CD8-positive, alpha-beta memory T cell (primary cell): ENCODE results near the gene NCCRP1. TPM values are rescaled to one million over a fixed set of nuclear protein-coding genes. Genes with fewer than 3 reads are reported as not detected.

Experiments
- CTCF ChIA-PET: fragments of 350-600 bp; sonication (Branson Sonifier 250); formaldehyde crosslinking; loops from one replicate; lab custom pipeline; 2021; ENCODE audit warnings: antibody characterized with exemption; lab: Charles Lee
- POLR2A ChIA-PET: fragments of 350-600 bp; sonication (Branson Sonifier 250); formaldehyde crosslinking; loops from one replicate; lab custom pipeline; 2021; ENCODE audit warnings: antibody characterized with exemption; lab: Charles Lee
- DNase-seq, 5 donors: peaks; one replicate each; pipeline versions ENCODE4 v3.0.0 to v3.0.0-alpha.2; 2020 to 2022; ENCODE audit warnings: mixed read lengths in 1 of 5
- H3K27ac ChIP-seq: one replicate; pipeline ENCODE4 v1.7.0; 2013; ENCODE audit warnings: low read depth, mild to moderate bottlenecking, low read length, moderate library complexity
- H3K27me3 ChIP-seq: 2 replicates; pipeline ENCODE4 v1.7.0; 2013; ENCODE audit warnings: low read length, mild to moderate bottlenecking; ENCODE audit not compliant: insufficient read depth, poor library complexity, severe bottlenecking
- H3K36me3 ChIP-seq: 2 replicates; pipeline ENCODE4 v1.7.0; 2013; ENCODE audit warnings: mild to moderate bottlenecking, low read length, moderate library complexity; ENCODE audit not compliant: insufficient read depth
- H3K4me1 ChIP-seq: 2 replicates; pipeline ENCODE4 v1.7.0; 2013; ENCODE audit warnings: mild to moderate bottlenecking, low read length, moderate library complexity; ENCODE audit not compliant: insufficient read depth
- H3K4me3 ChIP-seq: 2 replicates; pipeline ENCODE4 v1.7.0; 2013; ENCODE audit warnings: mild to moderate bottlenecking, low read length
- H3K9me3 ChIP-seq: 2 replicates; pipeline ENCODE4 v1.7.0; 2013; ENCODE audit warnings: mild to moderate bottlenecking, low read length
- H3K27ac Mint-ChIP-seq, 8 donors: one replicate each; pipeline ENCODE4 v1.8.0; 2020 to 2021; ENCODE audit warnings: mixed read lengths in 8 of 8, mild to moderate bottlenecking in 6 of 8, inconsistent platforms in 3 of 8, moderate library complexity in 3 of 8
- H3K27me3 Mint-ChIP-seq, 2 donors: one replicate each; pipeline ENCODE4 v1.8.0; 2020 to 2021; ENCODE audit warnings: mixed read lengths in 2 of 2, mild to moderate bottlenecking in 1 of 2, moderate library complexity in 1 of 2
- H3K36me3 Mint-ChIP-seq, 3 donors: one replicate each; pipeline ENCODE4 v1.8.0; 2020 to 2021; ENCODE audit warnings: mixed read lengths in 3 of 3, inconsistent platforms in 1 of 3, mild to moderate bottlenecking in 1 of 3
- H3K4me1 Mint-ChIP-seq, 3 donors: one replicate each; pipeline ENCODE4 v1.8.0; 2020 to 2021; ENCODE audit warnings: mixed read lengths in 3 of 3, inconsistent platforms in 1 of 3, mild to moderate bottlenecking in 1 of 3
- H3K4me3 Mint-ChIP-seq, 7 donors: one replicate each; pipeline ENCODE4 v1.8.0; 2020 to 2021; ENCODE audit warnings: mixed read lengths in 7 of 7, mild to moderate bottlenecking in 6 of 7, moderate library complexity in 4 of 7, inconsistent platforms in 2 of 7
- H3K9me3 Mint-ChIP-seq, 5 donors: one replicate each; pipeline ENCODE4 v1.8.0; 2020 to 2022; ENCODE audit warnings: mixed read lengths in 5 of 5, mild to moderate bottlenecking in 3 of 5, moderate library complexity in 2 of 5, inconsistent platforms in 1 of 5
- polyA plus RNA-seq: library from polyadenylated mRNA; unstranded; fragments of 300-500 nt; fragmentation: Illumina TruSeq; gene quantifications from one replicate; pipeline ENCODE4 v1.2.3, GENCODE V29; 2021
- total RNA-seq, 2 experiments: library from RNA; stranded (reverse); gene quantifications; one replicate each; pipeline ENCODE4 v1.2.3, GENCODE V29; 2021

Gene NCCRP1
- total and polyA plus RNA-seq, 3 experiments from 2014 or later = not detected

- H3K4me1 ChIP-seq = peaks cover 15% of the 10 kb centered on the region
- DNase-seq = no peak
- H3K36me3 ChIP-seq = no peaks in the 10 kb centered on the region
- H3K9me3 ChIP-seq = no peaks in the 10 kb centered on the region
- ChIA-PET CTCF (no interaction called here), POLR2A (no interaction called here)
- H3K4me3 ChIP-seq = no peak overlapping the region
- H3K4me1 Mint-ChIP-seq = peaks cover 20 to 24% (median 21%) of the 10 kb centered on the region in 3 donors
- H3K27me3 ChIP-seq = peaks cover 31% of the 10 kb centered on the region
- H3K27me3 Mint-ChIP-seq = peaks cover 56 to 78% of the 10 kb centered on the region in 2 donors
- no peak overlapping the region for H3K27ac ChIP-seq
- peaks cover 0 to 4% (median 1%) of the 10 kb centered on the region in 3 donors for H3K36me3 Mint-ChIP-seq
- no peak overlapping the region for H3K27ac Mint-ChIP-seq
- peak overlapping the region in 1 of 7 donors; percentile 65 for H3K4me3 Mint-ChIP-seq
- peaks cover 0 to 2% (median 0%) of the 10 kb centered on the region in 5 donors for H3K9me3 Mint-ChIP-seq
Observed at GRCh38 chr19:39200066-39200802, 3.5 kb downstream of the NCCRP1 start.

- Mint-ChIP-seq H3K36me3 (peaks cover 0 to 4% (median 1%) of the 10 kb centered on the region in 3 donors), H3K27me3 (peaks cover 56 to 77% of the 10 kb centered on the region in 2 donors), H3K9me3 (peaks cover 0 to 2% (median 0%) of the 10 kb centered on the region in 5 donors), H3K27ac (no peak overlapping the region), H3K4me1 (peaks cover 14 to 18% (median 16%) of the 10 kb centered on the region in 3 donors), H3K4me3 (no peak overlapping the region)
- Histone ChIP-seq H3K4me3 (no peak overlapping the region), H3K27ac (no peak overlapping the region), H3K9me3 (no peaks in the 10 kb centered on the region), H3K27me3 (peaks cover 31% of the 10 kb centered on the region), H3K36me3 (no peaks in the 10 kb centered on the region), H3K4me1 (peaks cover 10% of the 10 kb centered on the region)
- ChIA-PET CTCF (no interaction called here), POLR2A (no interaction called here)
- no peak for DNase-seq
Observed at GRCh38 chr19:39200803-39201115, 4.0 kb downstream of the NCCRP1 start.

GRCh38 chr19:39202998-39203355, 6.2 kb downstream of the NCCRP1 start:
- Mint-ChIP-seq H3K9me3 (peaks cover 0 to 2% (median 0%) of the 10 kb centered on the region in 5 donors), H3K27me3 (peaks cover 58 to 61% of the 10 kb centered on the region in 2 donors), H3K27ac (no peak overlapping the region), H3K4me3 (peak overlapping the region in 1 of 7 donors; percentile 74), H3K36me3 (peaks cover 0 to 4% (median 0%) of the 10 kb centered on the region in 3 donors), H3K4me1 (no peaks in the 10 kb centered on the region)
- Histone ChIP-seq H3K36me3 (no peaks in the 10 kb centered on the region), H3K4me3 (no peak overlapping the region), H3K27ac (no peak overlapping the region), H3K4me1 (no peaks in the 10 kb centered on the region), H3K27me3 (peaks cover 22% of the 10 kb centered on the region), H3K9me3 (no peaks in the 10 kb centered on the region)
- ChIA-PET POLR2A (no interaction called here), CTCF (interaction anchor here (1.0 to 1.3 kb wide), 3 partner anchors 11 to 16 kb away, joined by 3 to 4 read pairs (median 3); no protein-coding TSS in a partner anchor)
- DNase-seq = no peak

GRCh38 chr19:39203372-39204341, 6.9 kb downstream of the NCCRP1 start, which contains the start of gene SYCN:
SYCN (minus strand) TSS chr19:39204263; CDS start chr19:39204254, 9 bp downstream.
- no peak within 1 kb of the TSS for H3K27ac Mint-ChIP-seq
- Histone ChIP-seq H3K27ac (peak within 1 kb of the TSS; percentile 59), H3K4me1 (no peaks in the 10 kb centered on the region), H3K4me3 (no peak within 1 kb of the TSS), H3K9me3 (no peaks in the 10 kb centered on the region), H3K36me3 (no peaks in the 10 kb centered on the region), H3K27me3 (peaks cover 19% of the 10 kb centered on the region)
- ChIA-PET CTCF (interaction anchor here (1.0 to 1.3 kb wide), 3 partner anchors 10 to 16 kb away, joined by 3 to 4 read pairs (median 3); no protein-coding TSS in a partner anchor), POLR2A (interaction anchor here (0.6 kb wide), 1 partner anchor 10 kb away, joined by 3 read pairs; no protein-coding TSS in a partner anchor)
- DNase-seq = no peak
- peaks cover 0 to 2% (median 0%) of the 10 kb centered on the region in 5 donors for H3K9me3 Mint-ChIP-seq
- H3K4me1 Mint-ChIP-seq = no peaks in the 10 kb centered on the region
- peaks cover 53 to 55% of the 10 kb centered on the region in 2 donors for H3K27me3 Mint-ChIP-seq
- H3K36me3 Mint-ChIP-seq = peaks cover 0 to 4% (median 0%) of the 10 kb centered on the region in 3 donors
- peak within 1 kb of the TSS in 1 of 7 donors; percentile 74 for H3K4me3 Mint-ChIP-seq

- H3K4me1 Mint-ChIP-seq = no peaks in the 10 kb centered on the region
- Histone ChIP-seq H3K27me3 (peaks cover 19% of the 10 kb centered on the region), H3K36me3 (no peaks in the 10 kb centered on the region), H3K4me1 (no peaks in the 10 kb centered on the region), H3K4me3 (no peak overlapping the region), H3K27ac (no peak overlapping the region), H3K9me3 (no peaks in the 10 kb centered on the region)
- H3K27me3 Mint-ChIP-seq = peaks cover 38 to 43% of the 10 kb centered on the region in 2 donors
- peaks cover 0 to 2% (median 0%) of the 10 kb centered on the region in 5 donors for H3K9me3 Mint-ChIP-seq
- DNase-seq = no peak
- H3K4me3 Mint-ChIP-seq = no peak overlapping the region
- H3K36me3 Mint-ChIP-seq = peaks cover 0 to 4% (median 0%) of the 10 kb centered on the region in 3 donors
- peak overlapping the region in 1 of 8 donors; percentile 52 for H3K27ac Mint-ChIP-seq
- POLR2A ChIA-PET = no interaction called here
- CTCF ChIA-PET = no interaction called here
Observed at GRCh38 chr19:39205449-39205764, 8.6 kb downstream of the NCCRP1 start.

GRCh38 chr19:39206122-39206521, 9.4 kb downstream of the NCCRP1 start:
- no peaks in the 10 kb centered on the region for H3K36me3 ChIP-seq
- H3K4me1 Mint-ChIP-seq = no peaks in the 10 kb centered on the region
- H3K9me3 Mint-ChIP-seq = peaks cover 0 to 2% (median 0%) of the 10 kb centered on the region in 5 donors
- no peak overlapping the region for H3K4me3 ChIP-seq
- no peaks in the 10 kb centered on the region for H3K9me3 ChIP-seq
- H3K4me3 Mint-ChIP-seq = no peak overlapping the region
- H3K27me3 Mint-ChIP-seq = peaks cover 31 to 36% of the 10 kb centered on the region in 2 donors
- H3K27me3 ChIP-seq = peaks cover 19% of the 10 kb centered on the region
- H3K36me3 Mint-ChIP-seq = no peaks in the 10 kb centered on the region
- H3K27ac ChIP-seq = no peak overlapping the region
- H3K27ac Mint-ChIP-seq = no peak overlapping the region
- no peaks in the 10 kb centered on the region for H3K4me1 ChIP-seq
- ChIA-PET CTCF (no interaction called here), POLR2A (no interaction called here)
- DNase-seq = no peak

- H3K4me3 ChIP-seq = no peak overlapping the region
- no peaks in the 10 kb centered on the region for H3K4me1 Mint-ChIP-seq
- H3K27ac ChIP-seq = no peak overlapping the region
- no peak overlapping the region for H3K4me3 Mint-ChIP-seq
- H3K9me3 ChIP-seq = no peaks in the 10 kb centered on the region
- ChIA-PET CTCF (no interaction called here), POLR2A (no interaction called here)
- H3K27me3 ChIP-seq = peaks cover 13% of the 10 kb centered on the region
- H3K36me3 Mint-ChIP-seq = no peaks in the 10 kb centered on the region
- peaks cover 27% of the 10 kb centered on the region in 2 donors for H3K27me3 Mint-ChIP-seq
- no peak overlapping the region for H3K27ac Mint-ChIP-seq
- no peak for DNase-seq
- H3K36me3 ChIP-seq = no peaks in the 10 kb centered on the region
- no peaks in the 10 kb centered on the region for H3K4me1 ChIP-seq
- peaks cover 0 to 2% (median 0%) of the 10 kb centered on the region in 5 donors for H3K9me3 Mint-ChIP-seq
Observed at GRCh38 chr19:39207293-39207836, 10.6 kb downstream of the NCCRP1 start.
